Kidney (tissue), 14 donors: ENCODE data around the gene AGBL5. TPM values are rescaled to one million over a fixed set of nuclear protein-coding genes. Genes with fewer than 3 reads are reported as not detected.

Experiments used
- DNase-seq, 5 donors: peaks; one replicate each; pipeline ENCODE4 v3.0.0-alpha.2; 2013 to 2020
- FAIRE-seq: peaks from 2 replicates; lab custom pipeline; 2012; peaks lifted over from hg19 to GRCh38; lab: Jason Lieb, UNC
- H3K27ac ChIP-seq, 2 donors: one replicate each; pipeline ENCODE4 v1.7.0; 2013; ENCODE audit warnings: low read depth in 2 of 2, low read length in 2 of 2, inconsistent platforms in 1 of 2
- H3K27me3 ChIP-seq: one replicate; pipeline ENCODE4 v1.7.1; 2013; ENCODE audit warnings: low read length, inconsistent platforms; ENCODE audit not compliant: control insufficient read depth, insufficient read depth
- H3K36me3 ChIP-seq, 3 donors: one replicate each; pipeline versions ENCODE4 v1.7.0 to v1.7.1; 2013; ENCODE audit warnings: low read length in 3 of 3, control low read depth in 1 of 3, inconsistent platforms in 1 of 3; ENCODE audit not compliant: insufficient read depth in 3 of 3, control insufficient read depth in 2 of 3
- H3K4me1 ChIP-seq, 3 donors: one replicate each; pipeline versions ENCODE4 v1.7.0 to v1.7.1; 2013; ENCODE audit warnings: low read length in 3 of 3, inconsistent platforms in 1 of 3, low read depth in 1 of 3; ENCODE audit not compliant: control insufficient read depth in 2 of 3, insufficient read depth in 2 of 3
- H3K4me3 ChIP-seq, 3 donors: one replicate each; pipeline versions ENCODE4 v1.7.0 to v1.8.1; 2013; ENCODE audit warnings: low read length in 3 of 3, control low read depth in 1 of 3, inconsistent platforms in 1 of 3
- H3K9ac ChIP-seq, 3 donors: one replicate each; pipeline versions ENCODE4 v1.7.0 to v1.7.1; 2013; ENCODE audit warnings: low read length in 3 of 3, control low read depth in 1 of 3, inconsistent platforms in 1 of 3
- H3K9me3 ChIP-seq, 3 donors: one replicate each; pipeline versions ENCODE4 v1.7.0 to v1.7.1; 2013; ENCODE audit warnings: low read length in 3 of 3, control low read depth in 1 of 3, inconsistent platforms in 1 of 3; ENCODE audit not compliant: control insufficient read depth in 2 of 3, insufficient read depth in 1 of 3
- CTCF ChIP-seq: IDR thresholded peaks from 3 replicates; pipeline ENCODE4 v1.5.1; 2012; ENCODE audit warnings: mild to moderate bottlenecking, moderate library complexity, borderline replicate concordance; ENCODE audit not compliant: insufficient read depth; ENCODE audit errors: extremely low read depth
- intact Hi-C: fragments of 100-400 bp; cut with DNase I; formaldehyde crosslinking; loops from one replicate; pipeline ENCODE4 v1.11.1; 2022
- polyA plus RNA-seq: library from polyadenylated mRNA; stranded (reverse); fragments of 350-450 nt; fragmentation: Illumina TruSeq; extraction: RNeasy Lipid Tissue Mini Kit (QIAGEN cat#74804); gene quantifications from one replicate; pipeline ENCODE4 v1.2.3, GENCODE V29; 2014; ENCODE audit warnings: low read depth, low replicate concordance; ENCODE audit not compliant: insufficient read depth
- total RNA-seq: library from RNA; stranded (reverse); fragmentation: NEBNext Ultra II Directional; extraction: Animal tissue kit (Norgen Biotek cat#: 25700); gene quantifications from one replicate; pipeline ENCODE4 v1.2.1, GENCODE V29; 2021
- donor health status: control.
- donor health status: control.
- donor health status: control.
- donor health status: control.
- donor health status: control.
- donor health status: DM: yes; HTN: yes; CAD: no.
- donor health status: Normal renal cell carcinoma (clear cell type).

The AGBL5 gene
- total and polyA plus RNA-seq, 2 donors from 2014 or later: 33.4 to 36.5 TPM

- intact Hi-C loops: no loop called here
- Histone ChIP-seq H3K4me1 (peaks cover 0 to 15% (median 9%) of the 10 kb centered on the region in 3 donors), H3K9me3 (no peaks in the 10 kb centered on the region), H3K27me3 (no peaks in the 10 kb centered on the region), H3K36me3 (no peaks in the 10 kb centered on the region), H3K4me3 (no peak overlapping the region), H3K9ac (no peak overlapping the region), H3K27ac (peak overlapping the region in 1 of 2 donors; percentile 29)
- FAIRE-seq (no peak), DNase-seq (no peak)
- TF ChIP-seq CTCF: no peak
These were observed 24.9 kb downstream of the AGBL5 start for GRCh38 chr2:27076323-27076722.

GRCh38 chr2:27077231-27077630 lies 25.8 kb downstream of the AGBL5 start:
- FAIRE-seq (no peak), DNase-seq (no peak)
- Histone ChIP-seq H3K9ac (no peak overlapping the region), H3K4me3 (no peak overlapping the region), H3K4me1 (peaks cover 0 to 18% (median 9%) of the 10 kb centered on the region in 3 donors), H3K9me3 (no peaks in the 10 kb centered on the region), H3K27ac (peak overlapping the region in 1 of 2 donors; percentile 22), H3K36me3 (no peaks in the 10 kb centered on the region), H3K27me3 (no peaks in the 10 kb centered on the region)
- TF ChIP-seq CTCF: no peak
- intact Hi-C loops: no loop called here

- peak; percentile 83 to 97 (median 88) for DNase-seq
- Histone ChIP-seq H3K9ac (peak within 1 kb of the TSS in 1 of 3 donors; percentile 39), H3K9me3 (no peaks in the 10 kb centered on the region), H3K36me3 (no peaks in the 10 kb centered on the region), H3K4me3 (peak within 1 kb of the TSS; percentile 20 to 58 (median 55)), H3K27me3 (no peaks in the 10 kb centered on the region), H3K27ac (peak within 1 kb of the TSS; percentile 54 to 82), H3K4me1 (peaks cover 0 to 16% (median 9%) of the 10 kb centered on the region in 3 donors)
- intact Hi-C loops: no loop called here
- no peak for TF ChIP-seq CTCF
- no peak for FAIRE-seq
These were observed 27.1 kb downstream of the AGBL5 start, which contains the start of gene EMILIN1 for GRCh38 chr2:27078267-27079194. EMILIN1 (plus strand) TSS chr2:27078615; CDS start chr2:27079066, 451 bp downstream.
